NCI-H460 (cell line): ENCODE results near the gene CACNA1A. TPM values are rescaled to one million over a fixed set of nuclear protein-coding genes. Genes with fewer than 3 reads are reported as not detected.
"Not testable (repeated sequence)": the region's sequence is repeated elsewhere in the genome, so short reads cannot be mapped to it uniquely, and the experiment has no call there.

Experiments used
- DNase-seq: peaks from one replicate; pipeline ENCODE4 v3.0.0-alpha.2; 2016; ENCODE audit warnings: low read depth; ENCODE audit errors: extremely low read depth
- total RNA-seq: library from RNA; depleted of rRNA; stranded (reverse); fragments of >200 nt; shearing (Covaris generic); gene quantifications from 2 replicates; pipeline ENCODE4 v1.2.3, GENCODE V29; 2014

CACNA1A gene
- total RNA-seq, 1 experiment from 2014 or later, result not detected

DNA sequence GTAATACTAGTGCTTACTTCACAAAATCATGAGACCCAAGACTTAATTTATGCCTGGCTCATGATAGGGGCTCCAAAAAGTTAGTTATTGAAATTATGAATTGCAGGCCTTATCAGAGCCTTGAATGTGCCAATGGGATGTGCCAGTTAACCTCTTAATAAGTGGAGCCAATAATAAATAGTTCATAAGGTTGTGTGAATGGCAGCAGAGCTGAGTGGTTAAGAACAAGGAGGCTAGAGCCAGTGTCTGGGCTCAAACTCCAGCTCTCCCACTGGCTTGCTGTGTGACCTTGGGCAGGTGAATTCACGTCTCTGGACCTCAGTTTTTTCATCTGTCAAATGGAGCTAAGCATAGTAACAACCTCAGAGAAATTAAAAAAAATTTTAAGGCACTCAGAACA, 222.4 kb downstream of the CACNA1A start:
- DNase-seq, result no peak

DNA sequence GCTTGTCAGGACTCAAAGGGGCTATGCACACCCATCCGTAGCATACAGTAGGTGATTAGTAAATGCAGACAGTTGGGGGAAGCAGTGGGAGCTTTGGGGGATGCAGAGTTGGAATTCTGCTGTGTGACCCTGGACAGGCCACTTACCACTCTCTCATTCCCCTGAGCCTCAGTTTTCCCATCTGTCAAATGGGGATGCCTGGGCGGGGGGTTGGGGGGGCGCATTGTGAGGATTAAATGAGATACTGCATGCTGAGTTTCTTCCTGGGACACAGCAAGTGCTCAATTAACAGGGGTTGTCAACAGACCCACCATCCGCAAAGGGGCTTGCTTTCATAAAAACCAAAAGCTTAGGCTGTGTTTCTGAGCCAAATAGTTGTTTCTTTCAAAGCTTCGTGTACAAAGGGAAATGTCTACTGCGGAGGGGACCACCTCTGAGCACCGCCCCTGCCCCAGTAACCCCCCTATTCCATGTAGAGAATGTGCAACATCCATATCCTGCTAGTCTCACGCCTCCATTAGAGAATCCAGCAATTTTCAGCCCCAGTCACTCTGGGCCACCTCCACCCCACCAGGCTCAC, 223.7 kb downstream of the CACNA1A start:
- no peak for DNase-seq

- DNase-seq, result no peak
These were observed 224.6 kb downstream of the CACNA1A start for GRCh38 chr19:13281567-13282291.

- DNase-seq, result peak; percentile 66
These were observed 229.0 kb downstream of the CACNA1A start for GRCh38 chr19:13277104-13277809.

DNA sequence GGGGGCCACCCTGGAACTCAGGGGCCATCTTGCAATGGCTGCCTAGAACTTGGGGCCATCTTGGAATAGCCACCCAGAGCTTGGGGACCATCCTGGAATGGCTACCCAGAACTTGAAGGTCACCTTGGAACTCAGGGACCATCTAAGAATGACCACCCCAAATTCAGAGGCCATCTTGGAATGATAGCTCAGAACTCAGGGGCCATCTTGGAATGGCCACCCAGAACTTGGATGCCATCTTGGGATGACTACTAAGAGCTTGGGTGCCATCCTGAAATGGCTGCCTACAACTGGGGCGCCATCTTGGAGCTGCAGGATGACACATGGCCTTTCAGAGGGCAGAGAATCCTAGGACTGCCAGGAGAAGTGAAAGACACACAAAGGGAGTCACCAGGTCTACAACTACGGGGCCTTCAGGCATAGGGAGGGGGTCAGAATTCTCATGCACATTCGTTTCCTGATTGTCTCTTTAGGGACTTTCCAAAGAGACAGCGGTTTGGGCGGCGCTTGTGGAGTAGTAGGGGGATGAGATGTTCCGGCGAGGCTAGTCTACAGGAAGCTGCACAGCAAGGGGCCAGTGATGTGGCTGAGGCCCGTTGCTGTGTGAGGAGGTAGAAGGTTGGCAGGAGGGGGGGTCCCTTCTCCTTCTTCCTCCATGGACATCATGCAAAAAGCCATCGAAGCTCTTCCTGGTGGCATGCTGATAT, 231.1 kb downstream of the CACNA1A start:
- DNase-seq, result no peak

- DNase-seq, result no peak
These were observed 235.7 kb downstream of the CACNA1A start for GRCh38 chr19:13270514-13271105.

DNA sequence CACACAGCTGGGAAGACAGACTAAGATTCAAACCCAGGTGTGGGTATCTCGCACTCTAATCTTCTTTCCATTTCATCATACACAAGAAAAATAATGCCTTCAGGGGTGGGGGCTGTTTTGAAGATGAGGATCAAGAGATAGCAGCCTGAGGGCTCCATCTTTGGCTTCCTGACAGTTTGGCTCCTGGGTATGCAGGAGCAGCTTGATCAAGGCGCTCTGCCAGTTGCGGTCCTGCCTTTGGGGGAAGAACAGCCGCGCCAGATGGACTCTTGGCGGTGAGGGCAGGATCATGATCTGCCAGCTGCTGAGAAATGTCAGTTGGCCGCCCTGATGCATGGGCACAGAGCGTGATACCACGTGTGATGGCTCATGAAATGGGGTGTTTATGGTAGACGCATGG, 236.9 kb downstream of the CACNA1A start:
- DNase-seq, result no peak

GRCh38 chr19:13267889-13268288, 238.4 kb downstream of the CACNA1A start:
- DNase-seq, result no peak

DNA sequence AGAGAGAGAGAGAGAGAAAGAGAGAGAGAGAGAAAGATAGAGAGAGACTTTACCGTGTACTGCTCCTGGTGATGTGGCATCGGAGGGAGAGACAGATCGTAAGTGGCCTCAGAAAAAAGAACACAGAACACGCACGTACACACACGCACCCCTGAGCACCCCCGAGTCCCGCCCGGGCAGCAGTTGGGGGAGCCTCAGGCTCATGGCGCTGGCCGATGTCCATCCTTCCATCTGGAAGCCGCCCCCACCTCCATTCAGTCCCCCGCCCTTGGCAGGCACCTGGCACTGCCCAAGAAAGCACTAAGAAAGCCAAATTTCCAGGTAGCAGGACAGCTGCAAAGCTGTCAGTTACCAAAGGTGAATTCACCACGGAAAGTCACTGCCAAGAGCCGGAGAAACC, 239.1 kb downstream of the CACNA1A start:
- no peak for DNase-seq

DNA sequence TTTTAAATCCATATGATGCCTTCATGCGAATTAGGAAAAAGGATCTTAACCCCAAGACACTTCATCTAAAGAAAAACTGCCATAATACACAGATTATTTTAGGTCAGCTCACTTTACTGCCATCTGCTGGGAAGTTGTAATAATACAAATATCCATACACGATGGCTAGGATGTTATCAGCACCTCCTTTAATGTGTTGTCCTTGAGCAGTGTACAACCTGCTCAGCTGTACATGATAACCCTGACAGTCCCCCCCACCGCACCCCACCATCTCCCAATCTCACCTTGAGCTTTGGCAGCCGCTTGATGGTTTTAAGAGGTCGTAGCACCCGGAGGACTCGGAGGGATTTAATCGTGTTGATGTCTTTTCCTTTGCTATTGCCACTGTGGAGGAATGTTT, 243.8 kb downstream of the CACNA1A start:
- peak; percentile 36 for DNase-seq

- DNase-seq, result peak; percentile 35
These were observed 245.2 kb downstream of the CACNA1A start for GRCh38 chr19:13260883-13261653.

DNA sequence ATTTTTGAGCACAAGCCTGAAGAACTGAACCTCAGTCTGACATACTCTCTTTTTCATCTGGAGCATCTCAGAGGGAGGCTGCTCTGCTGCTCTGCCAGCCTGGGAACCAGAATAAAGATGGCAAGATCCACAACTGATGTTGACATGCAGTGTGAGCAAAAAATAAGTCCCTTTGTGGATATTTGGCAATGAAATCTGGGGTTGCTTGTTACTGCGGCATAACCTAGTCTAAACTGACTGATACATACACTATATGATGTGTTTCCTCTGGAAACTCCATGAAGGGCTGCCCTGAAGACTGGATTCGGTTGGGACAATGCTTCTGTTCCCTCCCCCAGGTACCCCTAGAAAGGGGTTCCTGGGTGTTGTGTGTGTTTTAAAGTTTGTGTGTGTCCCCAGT, 249.4 kb downstream of the CACNA1A start:
- DNase-seq, result no peak

DNA sequence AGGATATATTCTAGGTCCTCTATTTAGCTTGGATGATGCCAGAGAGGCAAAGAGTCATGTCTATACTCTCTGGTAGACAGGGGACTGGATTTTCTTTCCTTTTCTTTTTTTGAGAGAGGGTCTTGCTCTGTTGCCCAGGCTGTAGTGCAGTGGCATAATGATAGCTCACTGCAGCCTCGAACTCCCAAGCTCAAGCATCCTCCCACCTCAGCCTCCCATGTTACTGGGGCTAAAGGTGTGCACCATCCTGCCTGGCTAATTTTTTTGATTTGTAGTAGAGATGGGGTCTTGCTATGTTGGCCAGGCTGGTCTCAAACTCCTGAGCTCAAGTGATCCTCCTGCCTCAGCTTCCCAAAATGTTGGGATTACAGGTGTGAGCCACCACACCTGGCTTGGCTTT, 249.9 kb downstream of the CACNA1A start:
- not testable (repeated sequence) for DNase-seq

- no peak for DNase-seq
These were observed 250.6 kb downstream of the CACNA1A start for GRCh38 chr19:13255719-13256059.

DNA sequence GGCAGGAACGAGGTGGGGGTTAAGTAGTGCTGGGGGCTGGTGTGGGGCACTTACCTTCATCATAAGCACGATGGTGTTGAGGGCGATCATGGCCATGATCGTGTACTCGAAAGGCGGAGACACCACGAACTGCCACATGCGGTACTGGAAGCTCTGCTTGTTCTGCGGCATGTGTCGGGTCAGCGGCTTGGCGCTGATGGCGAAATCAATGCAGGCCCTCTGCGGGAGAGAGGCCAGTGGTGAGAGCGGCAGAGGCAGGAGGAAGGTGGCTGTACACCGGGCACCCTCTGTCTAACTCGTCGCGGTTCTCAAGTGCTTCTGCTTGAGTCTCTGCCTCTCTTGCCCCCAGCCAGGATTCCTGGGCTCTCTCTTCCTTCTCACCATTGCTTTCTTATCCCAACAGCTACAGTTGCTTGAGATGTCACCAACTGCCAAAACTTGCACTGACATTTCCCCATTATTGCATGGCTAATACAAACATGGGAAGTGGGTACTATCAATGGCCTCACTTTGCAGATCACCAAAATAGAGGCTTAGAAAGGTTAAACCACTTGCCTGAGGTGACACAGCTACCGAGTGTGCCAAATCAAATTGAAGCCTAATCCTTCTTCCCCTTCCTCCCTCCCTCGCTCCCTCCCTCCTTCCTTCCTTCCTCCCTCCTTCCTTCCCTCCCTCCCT, 251.1 kb downstream of the CACNA1A start:
- no peak for DNase-seq

GRCh38 chr19:13252569-13253335, 253.5 kb downstream of the CACNA1A start:
- DNase-seq, result no peak

- DNase-seq, result no peak
These were observed 261.4 kb downstream of the CACNA1A start for GRCh38 chr19:13244920-13245319.

GRCh38 chr19:13241231-13242104, 264.8 kb downstream of the CACNA1A start:
- DNase-seq, result no peak
